Measurements from ENCODE around the gene ACBD6. TPM values are rescaled to one million over a fixed set of nuclear protein-coding genes. Genes with fewer than 3 reads are reported as not detected.

Gene ACBD6
- total RNA-seq, 1 experiment from 2014 or later, result 73.6 TPM

DNA sequence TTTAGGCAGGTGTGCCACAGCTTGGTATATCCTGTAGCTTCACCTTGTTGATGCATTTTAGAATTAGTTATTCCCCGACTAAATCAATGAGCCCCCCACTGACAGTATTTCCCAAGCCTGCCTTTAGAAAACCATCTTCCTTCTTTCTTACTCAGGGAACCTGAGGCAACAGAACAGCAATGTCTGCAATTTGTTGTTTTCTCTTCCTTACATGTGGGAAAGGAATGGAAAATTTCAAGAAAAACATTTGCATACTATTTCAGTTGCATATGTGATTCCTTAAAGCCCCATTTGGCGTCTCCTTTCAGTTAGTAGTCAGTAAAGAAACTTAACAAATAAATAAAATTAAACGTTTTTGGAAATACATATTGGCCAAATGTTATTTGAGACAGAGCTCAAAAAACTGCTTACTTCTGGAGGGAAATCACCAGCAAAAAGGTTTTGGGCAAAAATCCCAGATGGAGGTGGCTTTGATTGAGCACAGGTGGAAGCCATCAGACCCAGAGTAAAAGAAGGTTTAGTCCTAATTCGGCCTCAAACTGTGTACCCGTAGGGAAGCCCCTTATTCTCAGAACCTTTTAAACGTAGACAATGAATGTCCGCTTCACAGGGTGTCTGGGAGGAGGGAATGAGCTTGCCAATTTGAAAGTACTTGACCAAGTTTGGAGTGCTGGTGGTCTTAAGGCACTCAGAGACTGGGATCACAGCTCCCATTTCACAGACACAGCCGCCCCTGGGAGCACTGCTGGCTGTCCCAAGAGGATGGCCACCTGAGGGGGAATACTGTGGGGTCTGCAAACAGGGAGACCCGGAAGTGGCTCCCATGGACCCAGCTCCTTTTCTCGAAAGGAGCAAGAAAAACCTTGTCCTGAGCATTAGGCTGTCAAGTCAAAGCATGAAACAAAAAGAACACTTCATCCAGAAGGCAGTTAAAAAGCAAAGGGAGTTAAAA lies 263.0 kb downstream of the ACBD6 start:
- Mint-ChIP-seq H3K36me3 (ENCODE audit: insufficient read depth, unreplicated experiment) (peaks cover 2% of the 10 kb centered on the region), H3K4me3 (ENCODE audit: low read depth, unreplicated experiment) (no peak overlapping the region), H3K27ac (ENCODE audit: unreplicated experiment) (no peak overlapping the region), H3K4me1 (ENCODE audit: low read depth, unreplicated experiment) (peaks cover 15% of the 10 kb centered on the region), H3K27me3 (ENCODE audit: unreplicated experiment) (peaks cover 85% of the 10 kb centered on the region), H3K9me3 (ENCODE audit: low read depth, unreplicated experiment) (no peaks in the 10 kb centered on the region)
- DNase-seq, result no peak
- CTCF ChIA-PET, result interaction anchor here (0.6 kb wide), 1 partner anchor 190 kb away, joined by 4 read pairs; no protein-coding TSS in a partner anchor
- intact Hi-C loops (cut with micrococcal nuclease; ENCODE audit: unreplicated experiment), result no loop called here
- TF ChIP-seq, protein P1, sequence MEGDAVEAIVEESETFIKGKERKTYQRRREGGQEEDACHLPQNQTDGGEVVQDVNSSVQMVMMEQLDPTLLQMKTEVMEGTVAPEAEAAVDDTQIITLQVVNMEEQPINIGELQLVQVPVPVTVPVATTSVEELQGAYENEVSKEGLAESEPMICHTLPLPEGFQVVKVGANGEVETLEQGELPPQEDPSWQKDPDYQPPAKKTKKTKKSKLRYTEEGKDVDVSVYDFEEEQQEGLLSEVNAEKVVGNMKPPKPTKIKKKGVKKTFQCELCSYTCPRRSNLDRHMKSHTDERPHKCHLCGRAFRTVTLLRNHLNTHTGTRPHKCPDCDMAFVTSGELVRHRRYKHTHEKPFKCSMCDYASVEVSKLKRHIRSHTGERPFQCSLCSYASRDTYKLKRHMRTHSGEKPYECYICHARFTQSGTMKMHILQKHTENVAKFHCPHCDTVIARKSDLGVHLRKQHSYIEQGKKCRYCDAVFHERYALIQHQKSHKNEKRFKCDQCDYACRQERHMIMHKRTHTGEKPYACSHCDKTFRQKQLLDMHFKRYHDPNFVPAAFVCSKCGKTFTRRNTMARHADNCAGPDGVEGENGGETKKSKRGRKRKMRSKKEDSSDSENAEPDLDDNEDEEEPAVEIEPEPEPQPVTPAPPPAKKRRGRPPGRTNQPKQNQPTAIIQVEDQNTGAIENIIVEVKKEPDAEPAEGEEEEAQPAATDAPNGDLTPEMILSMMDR (IDR thresholded peaks at IDR 0.05; ENCODE audit: unreplicated experiment), result no peak
- BruUV-seq (replicated peaks), result no TSS peak

DNA sequence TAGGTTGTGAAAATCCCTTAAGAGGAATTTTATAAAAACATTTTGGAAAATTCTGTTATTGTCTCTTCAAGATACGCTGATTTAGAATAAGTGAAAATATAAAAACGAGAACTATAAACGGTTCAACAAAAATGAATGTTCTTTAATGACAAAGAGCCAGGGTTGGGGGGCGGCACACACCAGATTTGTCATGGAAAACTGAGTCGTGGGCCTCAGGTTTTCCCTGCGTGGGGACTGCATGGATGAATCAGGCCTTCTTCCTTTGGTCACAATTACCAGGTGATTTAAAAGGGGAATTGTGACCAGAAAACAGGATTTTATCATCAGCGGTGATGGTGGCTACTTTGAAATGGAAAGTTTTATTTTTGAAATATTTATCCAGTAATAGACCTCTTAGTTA lies 263.7 kb downstream of the ACBD6 start:
- BruUV-seq (replicated peaks), result no TSS peak
- H3K27me3 Mint-ChIP-seq (ENCODE audit: unreplicated experiment), result peaks cover 93% of the 10 kb centered on the region
- H3K27ac Mint-ChIP-seq (ENCODE audit: unreplicated experiment), result no peak overlapping the region
- peaks cover 6% of the 10 kb centered on the region for H3K36me3 Mint-ChIP-seq (ENCODE audit: insufficient read depth, unreplicated experiment)
- H3K4me1 Mint-ChIP-seq (ENCODE audit: low read depth, unreplicated experiment), result peaks cover 22% of the 10 kb centered on the region
- TF ChIP-seq, protein P1 (IDR thresholded peaks at IDR 0.05; ENCODE audit: unreplicated experiment), result no peak
- CTCF ChIA-PET, result interaction anchor here (0.6 kb wide), 1 partner anchor 189 kb away, joined by 4 read pairs; no protein-coding TSS in a partner anchor
- no peak overlapping the region for H3K4me3 Mint-ChIP-seq (ENCODE audit: low read depth, unreplicated experiment)
- intact Hi-C loops (cut with micrococcal nuclease; ENCODE audit: unreplicated experiment), result no loop called here
- DNase-seq, result no peak
- H3K9me3 Mint-ChIP-seq (ENCODE audit: low read depth, unreplicated experiment), result no peaks in the 10 kb centered on the region

Small RNA genes within 50 kb of the gene (microRNA-seq; reads per million reads assigned to microRNA genes)
- not detected for gene MIR3121

Other genes starting within 250 kb of the ACBD6 start
- gene OVAAL, start 56.4 kb upstream of the ACBD6 start, total RNA-seq (2022), result not detected in 2 replicates
- 33.7 and 44.5 TPM in 2 replicates for gene XPR1, start 129.4 kb upstream of the ACBD6 start, total RNA-seq (2022)